Activated CD4-positive, alpha-beta T cell treated with anti-CD3 and anti-CD28 coated beads, Interleukin-2, amount 50 U/mL, for 48 hours (primary cell): Measurements from ENCODE around the gene BBOX1.
"Not testable (repeated sequence)": the region's sequence is repeated elsewhere in the genome, so short reads cannot be mapped to it uniquely, and the experiment has no call there.

Experiments
- DNase-seq, 2 experiments: peaks; one replicate each; pipeline ENCODE4 v3.0.0-alpha.2; 2020

Gene BBOX1

GRCh38 chr11:27085605-27086004, 45.0 kb downstream of the BBOX1 start:
- no peak for DNase-seq

- no peak for DNase-seq
Observed at GRCh38 chr11:27087432-27087831, 46.8 kb downstream of the BBOX1 start.

GRCh38 chr11:27088353-27088752, 47.7 kb downstream of the BBOX1 start:
- DNase-seq = no peak

GRCh38 chr11:27089746-27090145, 49.1 kb downstream of the BBOX1 start:
- DNase-seq = no peak

GRCh38 chr11:27090357-27090948, 49.8 kb downstream of the BBOX1 start:
- not testable (repeated sequence) for DNase-seq

GRCh38 chr11:27094120-27094519, 53.5 kb downstream of the BBOX1 start:
- no peak for DNase-seq

GRCh38 chr11:27095059-27095458, 54.4 kb downstream of the BBOX1 start:
- no peak for DNase-seq

- DNase-seq = no peak
Observed at GRCh38 chr11:27095887-27096286, 55.3 kb downstream of the BBOX1 start.

GRCh38 chr11:27097551-27097950, 56.9 kb downstream of the BBOX1 start:
- no peak for DNase-seq

- DNase-seq = no peak
Observed at GRCh38 chr11:27100534-27100933, 59.9 kb downstream of the BBOX1 start.

- DNase-seq = no peak
Observed at GRCh38 chr11:27107548-27107947, 66.9 kb downstream of the BBOX1 start.

- no peak for DNase-seq
Observed at GRCh38 chr11:27108809-27109208, 68.2 kb downstream of the BBOX1 start.

- DNase-seq = no peak
Observed at GRCh38 chr11:27111896-27112295, 71.3 kb downstream of the BBOX1 start.

GRCh38 chr11:27112946-27113345, 72.3 kb downstream of the BBOX1 start:
- DNase-seq = no peak

GRCh38 chr11:27115051-27115650, 74.5 kb downstream of the BBOX1 start:
- no peak for DNase-seq

GRCh38 chr11:27116684-27117083, 76.1 kb downstream of the BBOX1 start:
- DNase-seq = no peak

- DNase-seq = no peak
Observed at GRCh38 chr11:27118371-27118770, 77.8 kb downstream of the BBOX1 start.

- DNase-seq = no peak
Observed at GRCh38 chr11:27118949-27119348, 78.3 kb downstream of the BBOX1 start.

GRCh38 chr11:27119396-27119795, 78.8 kb downstream of the BBOX1 start:
- no peak for DNase-seq

- DNase-seq = no peak
Observed at GRCh38 chr11:27120211-27120610, 79.6 kb downstream of the BBOX1 start.

GRCh38 chr11:27122001-27122400, 81.4 kb downstream of the BBOX1 start:
- no peak for DNase-seq

- DNase-seq = no peak
Observed at GRCh38 chr11:27124514-27125264, 84.1 kb downstream of the BBOX1 start.

- DNase-seq = no peak
Observed at GRCh38 chr11:27129686-27130085, 89.1 kb downstream of the BBOX1 start.

GRCh38 chr11:27130806-27131205, 90.2 kb downstream of the BBOX1 start:
- DNase-seq = no peak
